Endothelial cell of umbilical vein (primary cell): ENCODE measurements around the gene OR6N2.

Source experiments
- EZH2 ChIP-seq: IDR thresholded peaks from 2 replicates; pipeline ENCODE4 v1.6.1; 2012; ENCODE audit warnings: borderline replicate concordance, low read depth, mild to moderate bottlenecking, moderate library complexity, low read length, inconsistent platforms; ENCODE audit not compliant: severe bottlenecking
- JUN ChIP-seq: IDR thresholded peaks from 2 replicates; pipeline ENCODE4 v1.6.1; 2011; ENCODE audit warnings: borderline replicate concordance, low read depth; ENCODE audit not compliant: insufficient read length, insufficient read depth
- TF ChIP-seq, protein P1 (sequence below), 2 donors: IDR thresholded peaks; 1 replicate in 1 of 2; 2 replicates in 1 of 2; pipeline ENCODE4 v1.5.1; 2011; ENCODE audit warnings: low read length in 2 of 2, mild to moderate bottlenecking in 2 of 2, moderate library complexity in 2 of 2, control low read depth in 1 of 2, inconsistent platforms in 1 of 2, low read depth in 1 of 2; ENCODE audit not compliant: insufficient read depth in 1 of 2; ENCODE audit errors: extremely low read depth in 1 of 2
- TF ChIP-seq, protein P2 (sequence below): IDR thresholded peaks from 2 replicates; pipeline ENCODE4 v1.6.1; 2011; ENCODE audit not compliant: insufficient read depth, insufficient read length

DNA sequence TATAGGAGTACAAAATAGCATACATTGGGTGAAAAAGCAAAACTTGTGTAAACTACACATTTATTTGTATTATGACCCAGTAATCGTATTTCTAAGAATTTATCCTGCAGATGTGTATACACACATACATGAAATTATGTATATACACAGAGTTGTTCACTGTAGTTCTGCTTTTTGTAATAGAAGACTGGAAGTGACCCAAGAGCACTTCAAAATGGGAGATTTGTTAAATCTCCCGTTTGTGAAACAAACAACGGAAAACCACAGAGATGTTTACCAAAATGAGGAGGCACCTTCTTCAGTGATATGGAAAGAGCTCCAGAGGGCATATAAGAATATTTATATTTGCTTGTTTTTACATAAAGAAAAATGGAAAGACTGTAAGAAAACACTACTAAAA lies 32.2 kb upstream of the OR6N2 start:
- TF ChIP-seq EZH2 (no peak), JUN (no peak)
- TF ChIP-seq, protein P1, sequence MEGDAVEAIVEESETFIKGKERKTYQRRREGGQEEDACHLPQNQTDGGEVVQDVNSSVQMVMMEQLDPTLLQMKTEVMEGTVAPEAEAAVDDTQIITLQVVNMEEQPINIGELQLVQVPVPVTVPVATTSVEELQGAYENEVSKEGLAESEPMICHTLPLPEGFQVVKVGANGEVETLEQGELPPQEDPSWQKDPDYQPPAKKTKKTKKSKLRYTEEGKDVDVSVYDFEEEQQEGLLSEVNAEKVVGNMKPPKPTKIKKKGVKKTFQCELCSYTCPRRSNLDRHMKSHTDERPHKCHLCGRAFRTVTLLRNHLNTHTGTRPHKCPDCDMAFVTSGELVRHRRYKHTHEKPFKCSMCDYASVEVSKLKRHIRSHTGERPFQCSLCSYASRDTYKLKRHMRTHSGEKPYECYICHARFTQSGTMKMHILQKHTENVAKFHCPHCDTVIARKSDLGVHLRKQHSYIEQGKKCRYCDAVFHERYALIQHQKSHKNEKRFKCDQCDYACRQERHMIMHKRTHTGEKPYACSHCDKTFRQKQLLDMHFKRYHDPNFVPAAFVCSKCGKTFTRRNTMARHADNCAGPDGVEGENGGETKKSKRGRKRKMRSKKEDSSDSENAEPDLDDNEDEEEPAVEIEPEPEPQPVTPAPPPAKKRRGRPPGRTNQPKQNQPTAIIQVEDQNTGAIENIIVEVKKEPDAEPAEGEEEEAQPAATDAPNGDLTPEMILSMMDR (IDR thresholded peaks at IDR 0.05; ENCODE audit: extremely low read depth in 1 of 2, insufficient read depth in 1 of 2, low read depth in 1 of 2, low read length in 2 of 2): no peak
- TF ChIP-seq, protein P2, sequence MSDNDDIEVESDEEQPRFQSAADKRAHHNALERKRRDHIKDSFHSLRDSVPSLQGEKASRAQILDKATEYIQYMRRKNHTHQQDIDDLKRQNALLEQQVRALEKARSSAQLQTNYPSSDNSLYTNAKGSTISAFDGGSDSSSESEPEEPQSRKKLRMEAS: no peak
